ENCODE results near the gene PRLH.

Gene PRLH

DNA sequence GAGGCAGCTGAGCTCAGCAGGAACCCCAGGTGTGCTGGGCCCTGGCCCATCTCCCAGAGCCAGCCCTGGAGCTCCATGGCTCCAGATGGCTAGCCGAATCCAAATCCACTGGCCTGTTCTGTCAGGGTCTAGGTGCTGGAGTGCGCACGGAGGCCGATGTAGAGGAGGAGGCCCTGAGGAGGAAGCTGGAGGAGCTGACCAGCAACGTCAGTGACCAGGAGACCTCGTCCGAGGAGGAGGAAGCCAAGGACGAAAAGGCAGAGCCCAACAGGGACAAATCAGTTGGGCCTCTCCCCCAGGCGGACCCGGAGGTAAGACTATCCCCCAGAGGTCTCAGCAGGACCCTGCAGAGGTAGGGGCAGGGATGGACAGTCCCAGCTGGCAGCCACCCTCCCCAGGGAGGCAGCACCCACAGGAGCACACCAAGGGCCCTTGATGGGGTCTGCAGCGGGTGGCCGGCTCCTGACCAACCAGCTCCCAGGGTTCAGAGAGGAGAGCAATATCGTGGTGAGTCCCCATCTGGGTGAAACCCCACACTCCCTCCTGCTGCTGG lies 26.1 kb upstream of the PRLH start:
- DNase-seq, result no peak

DNA sequence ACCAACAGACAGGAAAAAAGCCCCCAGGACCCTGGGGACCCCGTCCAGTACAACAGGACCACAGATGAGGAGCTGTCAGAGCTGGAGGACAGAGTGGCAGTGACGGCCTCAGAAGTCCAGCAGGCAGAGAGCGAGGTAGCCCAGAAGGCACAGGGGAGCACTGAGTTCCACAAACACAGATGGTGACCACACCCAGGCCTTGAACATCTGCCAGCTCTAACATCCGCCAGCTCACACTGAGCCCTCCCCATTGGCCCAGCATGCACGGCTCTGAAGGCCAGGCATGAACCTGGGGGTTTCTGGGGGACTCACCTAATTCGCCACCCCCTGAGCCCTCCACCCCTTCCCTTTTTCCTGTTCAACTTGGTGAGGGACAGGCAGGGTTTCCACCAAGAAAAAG lies 25.6 kb upstream of the PRLH start:
- peak; percentile 45 for DNase-seq

DNA sequence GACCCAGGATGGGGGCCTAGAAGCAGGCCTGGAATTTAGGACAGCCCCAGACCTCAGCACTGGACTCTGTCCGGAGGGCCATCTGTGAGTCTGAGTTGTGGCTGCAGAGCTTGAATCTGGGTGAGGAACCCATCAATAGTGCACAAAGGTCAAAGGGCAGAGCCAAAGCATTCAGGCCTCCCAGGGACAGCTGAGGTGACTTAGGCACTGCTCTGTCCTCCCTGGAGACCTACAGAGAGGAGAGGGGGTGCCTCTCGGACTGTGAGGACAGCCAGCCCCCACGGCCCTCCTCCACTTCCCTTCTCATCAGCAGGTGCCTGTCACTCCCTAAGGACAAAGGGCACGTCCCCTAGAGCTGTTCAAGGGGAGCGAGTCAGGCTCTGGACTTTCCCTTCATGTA lies 25.1 kb upstream of the PRLH start:
- no peak for DNase-seq

DNA sequence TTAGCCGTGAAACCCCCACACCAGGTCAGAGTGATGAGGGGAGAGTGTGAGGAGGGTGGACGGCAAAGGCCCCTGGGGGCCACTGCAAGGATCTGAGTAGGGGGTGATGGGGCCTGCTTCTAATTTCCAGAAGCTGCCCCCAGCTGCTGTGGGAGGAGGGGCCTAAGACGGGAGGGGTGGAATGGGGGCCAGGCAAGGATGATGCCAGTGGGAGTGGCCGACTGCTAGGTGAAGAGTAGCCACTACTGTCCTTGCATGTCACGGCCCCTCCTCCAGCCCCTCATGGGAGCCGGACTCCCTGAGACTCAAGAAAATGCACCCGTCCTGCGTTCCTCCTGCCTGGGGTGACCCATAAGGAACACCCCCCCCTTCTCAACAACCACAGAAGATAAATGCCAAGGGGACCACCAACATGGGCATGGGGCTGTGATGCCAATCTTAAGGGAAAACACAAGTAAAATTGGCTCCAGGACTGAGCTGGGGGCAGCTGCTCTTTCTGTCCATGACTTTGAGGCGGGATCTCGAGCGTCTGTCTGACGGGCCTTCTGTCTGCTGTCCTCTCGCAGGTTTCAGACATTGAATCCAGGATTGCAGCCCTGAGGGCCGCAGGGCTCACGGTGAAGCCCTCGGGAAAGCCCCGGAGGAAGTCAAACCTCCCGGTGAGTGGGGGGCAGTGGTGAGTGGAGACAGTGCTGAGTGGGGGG lies 24.2 kb upstream of the PRLH start:
- no peak for DNase-seq

DNA sequence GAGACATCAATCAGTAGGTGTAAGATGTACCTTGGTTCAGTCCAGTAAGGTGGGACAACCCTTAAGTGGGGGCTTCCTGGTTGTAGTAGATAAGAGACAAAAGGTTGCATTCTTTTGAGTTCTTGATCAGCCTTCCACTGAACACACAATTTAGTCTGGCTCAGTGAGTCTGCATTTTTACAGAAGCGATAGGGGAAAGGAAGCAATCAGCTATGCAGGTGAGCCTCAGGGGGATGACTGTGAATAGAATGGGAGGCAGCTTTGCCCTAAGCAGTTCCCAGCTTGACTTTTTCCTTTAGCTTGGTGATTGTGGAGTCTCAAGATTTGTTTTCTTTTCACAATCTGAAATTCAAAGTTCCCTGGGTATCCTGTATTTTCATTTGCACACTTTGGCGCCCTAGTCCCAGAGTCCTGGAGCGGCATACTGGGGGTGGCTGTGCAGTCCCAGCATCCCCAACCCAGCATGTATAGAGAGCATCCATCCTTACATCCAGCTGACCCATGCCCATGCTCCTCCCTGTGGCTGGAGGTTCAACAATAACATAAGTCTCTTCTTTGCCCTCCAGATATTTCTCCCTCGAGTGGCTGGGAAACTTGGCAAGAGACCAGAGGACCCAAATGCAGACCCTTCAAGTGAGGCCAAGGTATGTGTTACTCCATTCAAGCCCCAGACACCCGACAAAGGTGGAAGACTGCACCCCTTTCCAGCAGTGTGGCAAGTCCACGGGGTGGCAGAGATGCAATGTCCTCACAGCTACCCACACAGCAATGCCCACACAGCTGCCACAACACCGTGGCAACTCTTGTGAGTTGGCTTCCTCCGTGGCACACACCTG lies 20.1 kb upstream of the PRLH start:
- no peak for DNase-seq

DNA sequence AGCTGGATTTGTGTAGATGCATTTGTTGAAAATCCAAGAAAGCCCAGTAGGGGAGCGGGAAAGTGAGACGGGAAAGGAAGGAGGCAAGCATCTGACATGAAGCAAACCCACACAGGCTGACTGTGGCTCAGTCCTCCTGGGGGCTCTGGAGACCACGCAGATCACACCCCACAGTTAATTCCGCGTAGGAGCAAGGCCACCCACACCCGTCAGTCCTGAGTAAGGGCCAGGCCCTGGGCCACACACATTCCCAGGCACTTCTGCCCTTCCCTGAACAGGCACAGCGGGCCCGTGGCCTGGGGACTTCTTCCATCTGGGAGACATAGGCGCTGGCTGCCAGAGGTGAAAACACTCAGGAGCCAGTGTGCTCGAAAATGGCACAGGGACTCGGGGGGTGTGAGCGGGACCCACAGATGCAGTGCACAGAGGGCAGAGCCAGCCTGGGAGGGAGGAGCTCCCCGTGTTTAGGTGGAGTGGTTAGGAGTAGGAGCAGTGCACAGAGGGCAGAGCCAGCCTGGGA lies 19.4 kb upstream of the PRLH start:
- DNase-seq, result no peak

DNA sequence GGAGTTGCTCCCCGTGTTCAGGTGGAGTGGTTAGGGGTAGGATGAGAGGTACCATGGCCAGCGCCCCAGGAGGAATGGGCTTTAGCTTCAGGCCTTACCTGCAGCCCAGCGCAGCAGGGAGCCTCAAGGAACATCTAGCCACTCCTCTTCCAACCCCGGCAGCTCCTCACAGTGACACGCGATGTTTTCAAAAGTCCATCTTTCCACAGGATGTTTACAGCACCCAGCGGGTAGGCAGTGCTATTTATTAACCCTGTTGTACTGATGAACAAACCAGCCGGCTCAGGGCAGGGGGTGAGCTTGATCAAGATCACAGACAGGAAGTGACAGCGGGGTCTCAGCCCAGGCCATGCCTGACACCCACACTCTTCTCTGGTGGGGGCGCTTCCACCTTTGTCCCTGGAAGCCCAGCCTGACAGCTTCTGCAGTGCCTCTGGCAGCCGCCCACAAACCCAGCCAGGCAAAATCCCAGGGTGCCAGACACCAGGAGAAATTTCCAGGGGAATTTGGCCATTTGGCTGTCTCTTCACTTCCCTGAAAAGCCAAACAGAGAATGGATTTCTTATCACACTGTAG lies 18.4 kb upstream of the PRLH start:
- no peak for DNase-seq

DNA sequence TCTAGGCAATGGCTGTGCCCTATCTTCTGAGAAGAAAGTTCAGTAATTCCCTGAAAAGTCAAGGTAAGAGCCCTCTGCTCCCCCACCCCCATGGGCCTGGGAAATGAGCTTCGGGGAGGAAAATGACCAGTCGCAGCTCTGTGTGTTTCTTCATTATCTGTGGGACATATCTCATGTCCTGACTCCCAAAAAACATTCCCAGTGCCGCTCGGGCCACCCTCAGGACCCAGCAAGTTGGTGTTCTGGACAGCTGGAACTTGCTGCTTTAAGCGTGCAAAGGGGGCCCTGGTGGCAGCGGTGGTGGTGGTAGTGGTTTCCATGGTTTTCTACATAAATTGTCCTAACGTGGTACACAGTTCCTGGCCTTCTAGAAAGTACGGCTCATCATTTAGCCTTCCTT lies 17.2 kb upstream of the PRLH start:
- no peak for DNase-seq

DNA sequence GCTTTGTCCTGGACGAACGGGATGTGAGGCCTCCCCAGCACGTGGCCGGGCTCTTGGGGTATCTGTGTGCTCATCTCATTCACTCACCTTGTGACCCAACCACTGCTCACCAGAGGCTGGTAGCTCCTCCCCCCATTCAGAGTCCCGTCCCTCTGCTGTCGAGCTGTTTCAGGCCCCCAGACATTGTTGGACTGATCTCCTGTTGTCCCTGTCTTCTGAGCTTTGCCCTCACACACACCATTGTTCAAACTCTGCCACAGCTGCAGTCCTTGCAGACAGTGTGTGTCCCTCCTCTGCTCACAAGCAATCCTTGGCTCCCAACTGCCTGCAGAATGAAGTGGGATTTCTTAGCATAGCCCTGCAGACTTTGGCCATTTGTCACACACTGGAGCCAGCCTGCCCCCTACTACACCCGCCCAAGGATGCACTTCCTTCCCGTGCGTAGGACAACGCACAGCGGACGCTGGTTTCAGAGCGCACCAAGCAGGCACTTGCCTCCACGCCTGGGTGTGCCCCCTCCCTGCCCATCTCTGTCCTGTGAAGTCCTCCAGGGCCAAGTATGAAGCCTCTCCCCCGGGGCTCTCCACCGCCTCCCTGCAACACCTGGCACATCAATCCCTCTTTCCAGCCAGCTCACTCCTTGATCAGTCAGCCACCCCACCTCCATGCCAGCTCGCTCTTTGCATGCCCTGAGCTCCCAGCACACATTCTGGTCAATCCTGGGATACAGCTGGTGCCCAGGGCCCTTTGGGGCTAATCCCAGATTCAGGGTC lies 16.5 kb upstream of the PRLH start:
- no peak for DNase-seq

DNA sequence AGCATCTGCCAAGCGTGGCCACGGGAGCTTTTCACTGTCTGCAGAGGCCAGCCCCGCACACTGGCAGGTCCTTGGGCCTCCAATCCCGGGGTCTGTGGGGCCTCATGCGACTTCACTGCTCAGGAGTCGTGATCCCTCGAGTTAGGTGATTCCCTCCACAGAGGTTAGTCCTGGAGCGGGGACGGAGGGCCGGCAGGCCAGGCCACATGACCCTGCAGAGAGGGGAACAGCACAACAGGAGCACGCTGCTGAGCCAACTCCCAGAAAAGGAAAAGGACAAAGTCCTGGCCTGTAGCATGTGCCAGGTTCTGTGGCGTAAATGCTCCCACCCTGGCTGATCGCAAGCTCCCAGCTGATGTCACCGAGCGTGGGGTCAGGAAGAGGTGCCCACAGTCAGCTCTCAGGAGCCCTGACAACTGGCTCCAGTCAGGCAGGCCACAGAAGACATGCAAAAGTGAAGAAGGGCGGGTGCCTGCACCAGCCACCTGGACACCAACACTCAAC lies 15.3 kb upstream of the PRLH start:
- no peak for DNase-seq

DNA sequence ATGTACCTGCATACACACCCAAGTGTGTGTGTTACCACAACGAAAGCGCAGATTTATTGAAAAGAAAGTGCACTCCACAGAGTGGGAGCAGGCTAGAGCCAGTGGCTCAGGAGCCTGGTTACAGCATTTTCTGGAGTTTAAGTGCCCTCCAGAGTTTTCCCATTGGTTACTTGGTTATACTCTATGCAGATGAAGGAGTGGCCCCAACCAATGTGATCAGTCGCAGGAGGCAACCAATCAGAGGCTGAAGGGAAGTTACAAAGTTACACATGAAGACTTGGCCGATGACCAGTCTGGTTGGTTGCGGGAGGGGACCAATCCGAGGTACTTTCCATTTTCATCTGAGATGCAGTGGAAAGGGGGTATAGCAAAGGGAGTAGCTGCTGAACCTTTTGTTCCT lies 13.5 kb upstream of the PRLH start:
- no peak for DNase-seq

DNA sequence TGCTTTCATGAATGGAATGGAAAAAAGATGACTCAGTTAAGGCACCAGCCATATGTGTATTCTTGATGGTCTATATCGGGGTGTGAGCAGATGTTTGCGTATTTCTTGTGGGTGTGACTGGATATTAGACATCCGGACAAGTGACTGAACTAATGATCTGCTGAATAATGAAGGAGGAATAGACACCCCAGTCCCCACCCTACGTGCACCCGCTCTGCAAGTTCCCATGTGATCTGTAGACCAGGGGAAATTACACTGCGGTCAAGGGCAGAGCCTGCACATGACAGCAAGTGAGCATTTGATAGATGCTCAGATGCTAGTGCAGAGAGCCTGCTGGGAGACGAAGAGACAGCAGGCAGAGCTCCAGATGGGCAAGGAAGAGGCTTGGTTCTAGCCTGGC lies 12.4 kb upstream of the PRLH start:
- DNase-seq, result no peak

DNA sequence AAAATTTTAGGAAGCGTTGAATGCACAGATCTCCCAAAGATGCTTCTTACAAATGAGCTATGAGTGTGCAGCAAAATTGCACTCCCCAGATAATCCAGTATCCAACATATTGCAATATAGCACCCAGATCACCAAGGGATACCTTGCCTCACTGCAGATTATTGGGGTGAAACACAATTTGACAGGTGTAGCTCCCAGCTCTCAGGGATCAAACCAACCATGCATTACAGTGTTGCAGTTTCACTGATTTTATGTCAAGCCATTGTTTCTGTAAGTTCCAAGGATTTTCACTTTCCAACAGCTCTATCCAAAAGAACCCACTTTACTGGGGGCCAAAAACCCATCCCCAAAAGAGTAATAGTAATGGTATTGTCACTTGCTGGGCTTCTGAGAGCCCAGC lies 10.8 kb upstream of the PRLH start:
- no peak for DNase-seq

DNA sequence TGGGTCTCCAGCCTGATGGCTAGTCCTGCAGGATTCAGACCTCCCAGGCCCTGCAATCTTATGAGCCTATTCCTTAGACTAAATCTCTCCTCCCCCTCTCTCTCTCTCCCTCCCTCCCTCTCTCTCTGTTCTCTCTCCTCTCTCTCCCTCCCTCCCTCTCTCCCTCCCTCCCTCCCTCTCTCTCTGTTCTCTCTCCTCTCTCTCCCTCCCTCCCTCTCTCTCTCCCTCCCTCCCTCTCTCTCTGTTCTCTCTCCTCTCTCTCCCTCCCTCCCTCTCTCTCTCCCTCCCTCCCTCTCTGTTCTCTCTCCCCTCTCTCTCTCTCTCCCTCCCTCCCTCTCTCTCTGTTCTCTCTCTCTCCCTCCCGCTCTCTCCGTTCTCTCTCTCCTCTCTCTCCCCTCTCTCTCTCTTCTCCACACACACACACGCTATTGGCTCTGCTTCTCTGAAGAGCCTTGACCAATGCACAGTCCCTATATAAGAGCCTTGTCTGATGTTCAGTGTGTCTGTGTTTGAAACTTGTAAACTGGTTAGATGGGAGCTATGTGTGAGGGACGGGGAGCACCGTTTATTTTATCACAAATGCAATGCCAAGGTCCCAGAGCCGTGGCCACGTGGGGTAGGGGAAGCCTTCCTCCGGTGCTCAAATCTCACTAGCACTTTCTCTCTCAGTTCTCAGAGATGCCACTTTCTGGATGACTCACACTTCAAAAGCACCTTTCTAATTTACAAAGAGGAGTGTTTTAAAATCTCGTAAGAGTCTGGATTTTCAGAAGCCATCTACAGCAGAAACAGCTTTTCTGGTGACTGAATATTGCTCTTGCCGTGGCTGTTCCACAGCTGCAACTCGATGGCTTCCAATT lies 9.4 kb upstream of the PRLH start:
- no peak for DNase-seq

DNA sequence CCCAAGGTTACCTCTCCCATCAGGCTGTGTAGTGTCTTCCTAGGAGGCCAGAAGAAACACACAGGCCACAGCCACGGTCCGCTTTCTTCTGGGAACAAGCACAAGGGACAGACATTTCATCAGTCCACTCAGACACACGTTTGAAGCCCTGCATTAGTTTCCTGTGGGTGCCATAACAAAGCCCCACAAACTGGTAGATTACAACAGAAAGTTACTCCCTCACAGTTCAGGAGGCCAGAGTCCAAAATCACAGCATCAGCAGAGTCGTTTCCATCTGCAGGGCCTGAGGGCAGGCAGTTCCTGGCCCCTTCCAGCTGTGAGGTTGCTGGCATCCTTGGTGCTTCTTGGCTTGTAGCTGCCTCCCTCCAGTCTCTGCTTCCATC lies 8.8 kb upstream of the PRLH start:
- no peak for DNase-seq

DNA sequence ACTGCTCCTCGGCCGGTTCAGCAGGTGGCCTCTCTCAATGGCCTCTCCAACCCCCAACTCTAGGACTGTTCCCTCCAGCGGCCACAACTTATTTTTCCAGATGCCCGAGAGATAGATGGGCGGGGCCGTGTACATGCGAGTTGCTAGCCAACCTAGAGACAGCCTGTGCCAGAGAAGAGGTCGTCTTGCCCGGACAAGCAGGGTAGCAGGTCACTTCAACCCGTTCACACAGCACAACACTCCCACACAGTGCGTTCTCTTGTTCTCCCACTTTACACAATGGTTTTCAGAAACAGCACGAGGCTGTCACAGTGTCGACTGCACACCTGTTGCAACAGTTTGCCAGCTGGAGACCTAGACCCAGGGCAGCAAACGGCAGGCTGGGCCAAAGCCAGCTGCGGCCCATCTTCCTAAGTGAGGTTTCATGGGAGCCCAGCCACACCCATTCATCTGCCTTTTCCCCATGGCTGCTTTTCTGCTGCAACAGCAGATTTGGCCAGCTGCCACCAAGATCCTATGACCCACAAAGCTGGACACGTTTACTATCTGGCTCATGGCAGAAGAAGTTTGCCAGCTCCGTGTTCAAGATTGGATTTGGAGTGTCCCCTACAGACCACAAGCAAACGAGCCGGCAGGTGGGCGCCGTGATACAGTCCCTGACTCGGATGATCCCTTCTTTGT lies 7.3 kb upstream of the PRLH start:
- peak; percentile 91 for DNase-seq

DNA sequence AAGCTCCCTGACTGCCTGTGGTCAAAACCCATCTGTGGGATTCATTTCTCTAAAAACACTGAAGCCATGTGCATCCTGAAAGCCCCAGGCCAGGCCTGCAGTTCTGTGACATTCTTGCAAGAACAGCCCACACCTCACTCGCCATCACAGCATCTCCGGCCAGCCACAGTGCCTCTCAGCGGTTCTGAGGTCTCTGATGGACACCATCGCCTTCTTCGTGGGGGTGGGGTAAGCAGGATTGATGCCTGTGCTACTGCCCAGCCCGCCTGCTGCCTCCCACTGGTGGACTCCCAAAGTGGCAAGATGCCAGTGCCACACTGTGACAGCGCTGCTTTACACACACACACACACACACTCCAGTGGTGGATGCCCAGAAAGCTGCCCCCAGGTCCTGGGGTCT lies 5.2 kb upstream of the PRLH start:
- no peak for DNase-seq

DNA sequence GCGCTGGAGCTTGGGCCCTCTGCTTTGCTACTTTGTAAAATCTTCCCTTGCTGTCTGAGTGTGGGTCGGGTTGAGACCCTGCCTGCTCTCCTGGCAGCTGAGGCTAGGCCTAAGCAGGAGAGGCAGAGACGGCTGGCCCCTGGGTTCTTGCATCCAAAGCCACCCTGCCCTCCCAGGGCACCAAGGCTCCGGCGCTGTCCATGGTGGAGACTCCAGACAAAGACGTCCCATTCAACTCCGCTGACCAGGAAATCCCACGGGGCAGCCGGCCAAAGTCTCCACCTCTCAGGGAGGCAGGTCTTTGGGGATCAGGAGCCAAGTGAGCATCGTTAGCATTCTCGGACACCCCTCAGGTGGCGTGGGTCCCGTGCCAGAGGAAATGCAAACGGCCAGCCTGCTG lies 2.6 kb upstream of the PRLH start:
- DNase-seq, result peak; percentile 12

DNA sequence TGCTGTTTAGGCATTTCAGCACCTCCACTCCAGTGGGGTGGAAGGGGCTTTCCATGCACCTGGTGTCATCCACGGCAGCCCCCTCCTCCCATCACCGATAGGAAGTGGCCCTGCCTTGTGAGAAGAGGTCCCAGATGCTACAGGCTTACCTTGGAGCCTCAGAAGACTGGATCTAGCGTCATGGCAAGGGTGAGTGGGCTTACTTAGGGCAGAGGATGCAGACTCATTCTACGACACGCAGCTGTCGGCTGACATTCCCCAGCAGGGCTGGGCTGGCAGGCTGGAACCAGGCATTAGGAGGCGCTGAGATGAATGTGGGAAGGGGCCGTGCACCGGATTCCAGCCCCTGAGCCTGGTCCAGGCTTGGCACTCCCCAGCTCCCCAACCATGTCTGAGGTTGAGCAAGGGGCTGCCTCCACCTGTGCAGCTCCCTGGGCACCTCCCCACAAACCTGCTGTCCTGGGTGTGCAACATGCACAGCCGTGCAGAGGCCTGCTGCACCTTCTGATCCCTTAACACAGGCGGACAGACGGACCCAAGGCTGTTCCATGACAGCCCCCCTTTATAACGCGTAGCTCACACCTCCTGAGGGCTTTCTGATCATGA lies 1.7 kb upstream of the PRLH start:
- no peak for DNase-seq

DNA sequence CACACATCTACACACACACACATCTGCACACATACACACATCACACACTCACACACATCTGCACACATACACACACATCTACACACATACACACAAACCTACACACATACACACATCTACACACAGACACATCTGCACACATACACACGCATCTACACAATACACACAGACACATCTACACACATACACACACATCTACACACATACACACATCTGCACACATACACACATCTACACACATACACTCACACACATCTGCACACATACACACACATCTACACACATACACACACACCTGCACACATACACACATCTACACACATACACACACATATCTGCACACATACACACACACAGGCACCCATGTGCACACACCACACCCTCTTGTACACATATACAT lies 400 bp upstream of the PRLH start:
- no peak for DNase-seq
